Upper lobe of left lung (tissue), 4 donors: ENCODE data around the gene COA8.

ENCODE experiments used
- POLR2A ChIP-seq, 4 donors: fragments of 450-650 bp; IDR thresholded peaks; one replicate each; pipeline ENCODE4 v1.5.1; 2016 to 2017; ENCODE audit warnings: antibody characterized with exemption in 4 of 4, mild to moderate bottlenecking in 2 of 4
- TF ChIP-seq, protein P1 (sequence below), 6 experiments: fragments of 450-650 bp in 4 of 6; fragments of 200-600 bp in 2 of 6; sonication (generic) in 2 of 6; IDR thresholded peaks; one replicate each; pipeline ENCODE4 v1.5.1; 2016 to 2019; ENCODE audit warnings: antibody characterized with exemption in 6 of 6

DNA sequence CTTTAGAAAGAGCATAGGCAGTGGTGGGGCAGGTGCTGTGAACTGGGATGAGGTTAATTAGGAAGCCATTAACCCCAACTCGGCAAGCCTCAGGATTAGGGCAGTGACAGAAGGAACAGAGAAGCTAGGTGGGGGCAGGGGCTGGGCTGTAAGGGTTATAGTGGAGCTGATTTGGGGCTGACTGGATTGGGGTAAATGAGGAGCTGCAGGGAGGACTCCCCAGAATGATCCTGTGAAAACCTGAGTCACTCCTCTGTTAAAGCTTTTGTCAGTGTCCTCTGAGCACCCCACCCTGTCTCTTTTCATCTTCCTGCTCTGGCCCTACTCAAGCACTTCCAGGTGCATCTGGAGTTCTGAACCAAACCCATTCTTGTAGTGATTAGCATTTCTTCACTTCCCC is 70.6 kb downstream of the COA8 start:
- no peak for TF ChIP-seq POLR2A (IDR thresholded peaks at IDR 0.05)
- TF ChIP-seq, protein P1, sequence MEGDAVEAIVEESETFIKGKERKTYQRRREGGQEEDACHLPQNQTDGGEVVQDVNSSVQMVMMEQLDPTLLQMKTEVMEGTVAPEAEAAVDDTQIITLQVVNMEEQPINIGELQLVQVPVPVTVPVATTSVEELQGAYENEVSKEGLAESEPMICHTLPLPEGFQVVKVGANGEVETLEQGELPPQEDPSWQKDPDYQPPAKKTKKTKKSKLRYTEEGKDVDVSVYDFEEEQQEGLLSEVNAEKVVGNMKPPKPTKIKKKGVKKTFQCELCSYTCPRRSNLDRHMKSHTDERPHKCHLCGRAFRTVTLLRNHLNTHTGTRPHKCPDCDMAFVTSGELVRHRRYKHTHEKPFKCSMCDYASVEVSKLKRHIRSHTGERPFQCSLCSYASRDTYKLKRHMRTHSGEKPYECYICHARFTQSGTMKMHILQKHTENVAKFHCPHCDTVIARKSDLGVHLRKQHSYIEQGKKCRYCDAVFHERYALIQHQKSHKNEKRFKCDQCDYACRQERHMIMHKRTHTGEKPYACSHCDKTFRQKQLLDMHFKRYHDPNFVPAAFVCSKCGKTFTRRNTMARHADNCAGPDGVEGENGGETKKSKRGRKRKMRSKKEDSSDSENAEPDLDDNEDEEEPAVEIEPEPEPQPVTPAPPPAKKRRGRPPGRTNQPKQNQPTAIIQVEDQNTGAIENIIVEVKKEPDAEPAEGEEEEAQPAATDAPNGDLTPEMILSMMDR (IDR thresholded peaks at IDR 0.05) = no peak
